GM18502 (cell line): ENCODE data around the gene GBF1.

Experiments used
- ATAC-seq: cut with Tn5 transposase; IDR thresholded peaks from one replicate; pipeline ENCODE4 v1.9.1; 2021; ENCODE audit warnings: mild to moderate bottlenecking; ENCODE audit not compliant: unreplicated experiment, poor library complexity

The GBF1 gene

GRCh38 chr10:102384606-102385429 lies 139.5 kb downstream of the GBF1 start:
- no peak for ATAC-seq

DNA sequence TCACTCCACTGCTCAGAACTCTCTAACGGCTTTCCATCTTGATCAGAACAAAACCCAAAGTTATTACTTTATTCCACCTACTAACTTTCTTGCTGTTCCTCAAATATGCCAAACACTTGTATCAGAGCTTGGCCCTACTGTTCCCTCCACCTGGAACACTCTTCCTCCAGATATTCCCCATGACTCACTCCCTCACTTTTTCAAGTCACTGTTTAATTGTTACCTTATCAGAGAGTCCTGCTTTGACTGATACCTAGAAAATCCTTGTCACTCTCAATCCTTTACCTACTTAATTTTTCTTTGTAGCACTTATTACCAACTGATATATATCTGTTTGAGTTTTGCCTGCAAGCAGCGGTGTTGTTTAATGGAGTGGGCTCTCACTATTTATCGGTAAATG lies 144.6 kb downstream of the GBF1 start:
- no peak for ATAC-seq

GRCh38 chr10:102392306-102392705 lies 147.0 kb downstream of the GBF1 start:
- no peak for ATAC-seq

DNA sequence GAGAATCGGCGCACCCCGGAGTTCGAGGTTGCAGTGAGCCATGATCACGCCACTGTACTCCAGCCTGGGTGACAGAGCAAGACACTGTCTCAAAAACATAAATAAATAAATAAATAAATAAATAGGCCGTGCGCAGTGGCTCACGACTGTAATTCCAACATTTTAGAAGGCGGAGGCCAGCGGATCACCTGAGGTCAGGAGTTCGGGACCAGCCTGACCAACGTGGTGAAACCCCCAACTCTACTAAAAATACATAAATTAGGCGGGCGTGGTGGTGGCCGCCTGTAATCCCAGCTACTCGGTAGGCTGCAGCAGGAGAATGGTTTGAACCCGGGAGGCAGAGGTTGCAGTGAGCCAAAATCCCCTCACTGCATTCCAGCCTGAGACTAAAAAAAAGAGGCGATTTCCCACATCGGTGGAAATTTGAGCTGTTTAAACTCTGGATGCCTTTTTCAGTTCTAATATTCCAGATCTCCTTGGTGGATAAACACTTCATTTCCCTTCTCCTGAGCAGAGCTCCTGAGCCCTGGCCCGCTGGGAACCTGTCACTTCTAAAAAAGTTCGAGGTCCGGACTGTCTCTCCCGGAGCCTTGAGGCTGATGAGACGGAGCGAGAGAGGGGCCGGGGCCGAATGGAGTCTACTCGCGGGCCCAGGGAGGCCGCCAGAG lies 148.2 kb downstream of the GBF1 start:
- ATAC-seq = no peak

GRCh38 chr10:102394079-102394800 lies 148.9 kb downstream of the GBF1 start:
- peak; percentile 82 for ATAC-seq

- ATAC-seq = peak; percentile 9
Observed at GRCh38 chr10:102394801-102395399, 149.6 kb downstream of the GBF1 start.

DNA sequence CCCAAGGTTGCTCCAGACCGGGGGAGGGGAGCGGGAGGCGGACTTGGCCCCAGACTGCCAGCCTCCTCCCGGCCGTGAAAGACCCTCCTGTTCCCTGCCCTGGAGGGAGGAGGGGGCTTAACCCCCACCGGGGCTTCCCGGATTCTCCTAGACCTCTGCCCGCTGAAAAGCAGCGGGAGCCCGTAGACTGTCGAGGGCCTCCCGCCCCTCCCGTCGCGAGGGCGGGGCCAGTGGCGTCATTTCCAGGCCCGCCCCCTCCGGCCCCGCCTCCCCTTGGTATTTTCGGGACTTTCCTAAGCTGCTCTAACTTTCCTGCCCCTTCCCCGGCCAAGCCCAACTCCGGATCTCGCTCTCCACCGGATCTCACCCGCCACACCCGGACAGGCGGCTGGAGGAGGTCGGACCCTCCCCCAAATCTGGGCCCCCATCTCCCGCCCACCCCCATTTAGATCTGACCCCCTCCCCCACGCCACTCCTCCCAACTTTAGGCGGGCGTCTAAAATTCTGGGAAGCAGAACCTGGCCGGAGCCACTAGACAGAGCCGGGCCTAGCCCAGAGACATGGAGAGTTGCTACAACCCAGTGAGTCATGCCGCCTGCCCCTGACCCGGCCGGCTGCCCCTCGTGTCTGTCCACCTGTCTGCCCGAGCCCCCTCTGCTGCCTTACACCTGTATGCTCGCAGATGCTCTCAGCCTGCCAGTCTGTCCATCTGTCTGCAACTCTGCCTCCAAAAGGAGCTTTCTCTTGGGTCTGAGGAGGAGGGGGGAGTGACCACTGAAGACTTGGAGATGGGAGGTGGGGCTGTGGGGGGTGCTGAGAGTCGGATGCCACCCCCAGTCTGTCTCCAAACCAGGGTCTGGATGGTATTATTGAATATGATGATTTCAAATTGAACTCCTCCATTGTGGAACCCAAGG lies 150.3 kb downstream of the GBF1 start, which contains the start of gene NFKB2:
TSS of gene NFKB2 (plus strand) at position 306 of the 917 bp plus-strand sequence. CDS start at position 561, 255 bp downstream.
- peak; percentile 27 for ATAC-seq

GRCh38 chr10:102396317-102396650 lies 151.0 kb downstream of the GBF1 start:
- no peak for ATAC-seq

DNA sequence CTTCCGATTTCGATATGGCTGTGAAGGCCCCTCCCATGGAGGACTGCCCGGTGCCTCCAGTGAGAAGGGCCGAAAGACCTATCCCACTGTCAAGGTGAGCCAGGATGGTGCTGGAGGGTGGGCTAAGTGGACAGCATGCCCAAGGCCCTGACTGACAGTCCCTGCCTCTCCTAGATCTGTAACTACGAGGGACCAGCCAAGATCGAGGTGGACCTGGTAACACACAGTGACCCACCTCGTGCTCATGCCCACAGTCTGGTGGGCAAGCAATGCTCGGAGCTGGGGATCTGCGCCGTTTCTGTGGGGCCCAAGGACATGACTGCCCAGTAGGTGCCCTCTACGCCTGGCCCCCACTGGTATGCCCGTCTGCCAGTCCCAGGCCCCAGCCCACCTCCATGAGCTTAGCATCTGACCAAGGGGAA lies 151.4 kb downstream of the GBF1 start:
- no peak for ATAC-seq

DNA sequence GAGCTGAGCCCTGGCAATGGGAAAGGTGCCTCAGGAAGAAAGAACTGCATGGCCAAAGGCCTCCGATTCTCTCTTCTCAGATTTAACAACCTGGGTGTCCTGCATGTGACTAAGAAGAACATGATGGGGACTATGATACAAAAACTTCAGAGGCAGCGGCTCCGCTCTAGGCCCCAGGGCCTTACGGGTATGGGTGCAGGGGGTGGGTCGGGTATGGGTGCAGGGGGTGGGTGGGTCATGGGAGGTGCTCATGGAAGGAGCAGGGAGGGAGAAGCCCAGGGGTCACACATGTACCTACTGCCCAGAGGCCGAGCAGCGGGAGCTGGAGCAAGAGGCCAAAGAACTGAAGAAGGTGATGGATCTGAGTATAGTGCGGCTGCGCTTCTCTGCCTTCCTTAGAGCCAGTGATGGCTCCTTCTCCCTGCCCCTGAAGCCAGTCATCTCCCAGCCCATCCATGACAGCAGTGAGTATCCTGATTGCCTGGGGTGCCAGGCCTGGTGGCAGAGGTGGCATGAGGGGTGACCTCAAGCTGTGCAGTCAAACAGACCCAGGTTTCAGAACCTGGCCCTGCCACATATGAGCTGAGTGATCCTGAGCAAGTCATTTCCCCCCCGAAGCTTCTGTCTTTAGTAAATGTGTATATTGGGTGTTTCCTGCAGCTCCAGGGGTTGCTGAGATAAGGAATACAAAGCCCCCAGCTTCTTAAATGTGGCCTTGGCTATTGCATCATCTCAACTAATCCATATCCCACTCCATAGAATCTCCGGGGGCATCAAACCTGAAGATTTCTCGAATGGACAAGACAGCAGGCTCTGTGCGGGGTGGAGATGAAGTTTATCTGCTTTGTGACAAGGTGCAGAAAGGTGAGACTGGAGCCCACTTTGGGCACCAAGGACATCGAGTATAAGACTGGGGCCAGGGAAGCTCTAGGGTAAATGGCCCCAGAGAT lies 152.2 kb downstream of the GBF1 start:
- ATAC-seq = no peak

- ATAC-seq = no peak
Observed at GRCh38 chr10:102398172-102399020, 153.1 kb downstream of the GBF1 start.

DNA sequence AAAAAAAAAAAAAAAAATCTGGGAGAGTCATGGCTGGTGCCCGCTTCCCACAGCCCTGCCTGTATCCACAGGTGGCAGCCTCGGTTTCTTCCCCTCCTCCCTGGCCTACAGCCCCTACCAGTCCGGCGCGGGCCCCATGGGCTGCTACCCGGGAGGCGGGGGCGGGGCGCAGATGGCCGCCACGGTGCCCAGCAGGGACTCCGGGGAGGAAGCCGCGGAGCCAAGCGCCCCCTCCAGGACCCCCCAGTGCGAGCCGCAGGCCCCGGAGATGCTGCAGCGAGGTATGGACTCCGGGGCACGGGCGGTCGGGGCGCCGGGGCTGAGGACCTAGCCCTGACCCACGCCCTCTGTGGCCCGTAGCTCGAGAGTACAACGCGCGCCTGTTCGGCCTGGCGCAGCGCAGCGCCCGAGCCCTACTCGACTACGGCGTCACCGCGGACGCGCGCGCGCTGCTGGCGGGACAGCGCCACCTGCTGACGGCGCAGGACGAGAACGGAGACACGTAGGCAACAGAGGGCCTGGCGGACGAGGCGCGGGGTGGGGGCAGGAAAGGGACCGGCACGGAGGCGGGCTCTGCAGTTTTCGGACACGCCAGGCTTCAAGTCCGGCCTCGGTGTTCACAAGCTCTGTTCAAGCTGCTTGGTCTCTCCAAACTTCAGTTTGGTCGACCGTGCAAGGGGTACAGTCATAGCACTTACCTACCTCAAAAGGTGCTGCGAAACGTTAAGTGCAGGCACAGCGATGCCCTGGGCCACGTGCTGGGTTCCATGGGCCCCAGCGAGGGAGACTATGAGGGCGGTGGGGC lies 154.1 kb downstream of the GBF1 start:
- peak; percentile 45 for ATAC-seq

- no peak for ATAC-seq
Observed at GRCh38 chr10:102400076-102400475, 154.7 kb downstream of the GBF1 start.

- ATAC-seq = no peak
Observed at GRCh38 chr10:102400598-102401341, 155.4 kb downstream of the GBF1 start.

DNA sequence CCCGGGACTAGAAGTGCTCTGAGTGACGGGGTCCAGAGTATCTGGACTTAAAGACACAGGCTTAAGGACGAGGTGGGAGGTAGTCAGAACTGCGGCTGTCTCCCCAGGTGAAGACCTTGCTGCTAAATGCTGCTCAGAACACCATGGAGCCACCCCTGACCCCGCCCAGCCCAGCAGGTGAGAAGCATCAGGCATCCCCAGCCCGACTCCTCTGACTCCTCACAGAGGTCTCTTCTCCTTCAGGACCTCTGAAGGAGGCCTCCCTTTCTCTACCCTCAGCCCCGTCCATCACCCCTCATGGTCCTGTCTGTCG lies 156.0 kb downstream of the GBF1 start:
- ATAC-seq = no peak

DNA sequence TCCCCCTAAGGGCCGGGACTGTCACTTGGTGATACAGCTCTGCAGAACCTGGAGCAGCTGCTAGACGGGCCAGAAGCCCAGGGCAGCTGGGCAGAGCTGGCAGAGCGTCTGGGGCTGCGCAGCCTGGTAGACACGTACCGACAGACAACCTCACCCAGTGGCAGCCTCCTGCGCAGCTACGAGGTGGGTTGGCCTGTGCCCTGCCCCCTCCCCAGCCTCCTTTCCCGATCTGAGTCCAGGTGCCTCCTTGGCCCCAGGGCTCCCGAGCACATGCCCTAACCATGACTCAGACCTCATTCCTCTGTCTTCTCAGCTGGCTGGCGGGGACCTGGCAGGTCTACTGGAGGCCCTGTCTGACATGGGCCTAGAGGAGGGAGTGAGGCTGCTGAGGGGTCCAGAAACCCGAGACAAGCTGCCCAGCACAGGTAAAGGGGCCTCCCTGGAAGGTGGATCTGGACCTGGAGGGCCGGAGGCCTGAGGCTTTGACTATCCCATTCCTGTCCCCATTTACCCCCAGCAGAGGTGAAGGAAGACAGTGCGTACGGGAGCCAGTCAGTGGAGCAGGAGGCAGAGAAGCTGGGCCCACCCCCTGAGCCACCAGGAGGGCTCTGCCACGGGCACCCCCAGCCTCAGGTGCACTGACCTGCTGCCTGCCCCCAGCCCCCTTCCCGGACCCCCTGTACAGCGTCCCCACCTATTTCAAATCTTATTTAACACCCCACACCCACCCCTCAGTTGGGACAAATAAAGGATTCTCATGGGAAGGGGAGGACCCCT lies 156.6 kb downstream of the GBF1 start:
- ATAC-seq = no peak
